HL-60 (cell line): ENCODE data around the gene LIN54.
"Not testable (repeated sequence)": the region's sequence is repeated elsewhere in the genome, so short reads cannot be mapped to it uniquely, and the experiment has no call there.

Source experiments
- DNase-seq, 2 experiments: peaks; one replicate each; pipeline ENCODE4 v3.0.0-alpha.2; 2010 to 2020; ENCODE audit warnings: low read depth in 1 of 2, low spot score in 1 of 2
- H3K27ac ChIP-seq: fragments of 250-450 bp; sonication (Bioruptor Pico); replicated peaks from 2 replicates; pipeline ENCODE4 v1.5.1; 2020; ENCODE audit warnings: mild to moderate bottlenecking, moderate library complexity
- H3K27me3 ChIP-seq: fragments of 250-450 bp; sonication (Bioruptor Pico); 2 replicates; pipeline ENCODE4 v1.5.1; 2021; ENCODE audit warnings: mild to moderate bottlenecking, moderate library complexity; ENCODE audit not compliant: insufficient read depth, poor library complexity, severe bottlenecking
- H3K4me3 ChIP-seq: replicated peaks from 2 replicates; pipeline ENCODE4 v1.5.1; 2011; ENCODE audit warnings: mild to moderate bottlenecking, control low read depth, low read length; ENCODE audit not compliant: insufficient read depth
- GABPA ChIP-seq: IDR thresholded peaks from 2 replicates; pipeline ENCODE4 v1.6.1; 2012; ENCODE audit warnings: low read depth
- POLR2AphosphoS5 ChIP-seq: IDR thresholded peaks from 2 replicates; pipeline ENCODE4 v1.6.1; 2012; ENCODE audit warnings: low read depth
- SPI1 ChIP-seq: IDR thresholded peaks from 2 replicates; pipeline ENCODE4 v1.6.1; 2012; ENCODE audit warnings: low read depth, mild to moderate bottlenecking, borderline replicate concordance
- TF ChIP-seq, protein P1 (sequence below): IDR thresholded peaks from 2 replicates; pipeline ENCODE4 v1.6.1; 2012; ENCODE audit warnings: low read depth; ENCODE audit not compliant: insufficient replicate concordance
- TF ChIP-seq, protein P2 (sequence below): IDR thresholded peaks from one replicate; pipeline ENCODE4 v1.5.1; 2011; ENCODE audit warnings: low read length, control low read depth, inconsistent platforms; ENCODE audit not compliant: insufficient read depth

LIN54 gene

DNA sequence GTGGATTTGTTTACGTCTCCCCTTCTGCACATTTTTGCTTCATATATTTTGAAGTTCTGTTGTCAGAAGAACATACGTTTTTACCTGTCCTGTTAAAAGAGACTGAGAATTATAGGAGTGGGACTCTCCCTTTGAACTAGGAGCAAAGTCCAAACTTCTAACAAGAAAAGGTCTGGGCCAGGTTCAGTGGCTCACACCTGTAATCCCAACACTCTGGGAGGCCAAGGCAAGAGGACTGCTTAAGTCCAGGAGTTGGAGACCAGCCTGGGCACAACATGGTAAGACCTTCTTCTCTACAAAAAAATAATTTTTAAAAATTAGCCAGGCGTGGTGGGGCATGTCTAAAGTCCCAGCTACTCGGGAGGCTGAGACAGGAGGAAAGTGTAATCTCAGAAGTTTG lies 15.8 kb downstream of the LIN54 start:
- no peak overlapping the region for H3K27ac ChIP-seq
- no peaks in the 10 kb centered on the region for H3K27me3 ChIP-seq
- H3K4me3 ChIP-seq: no peak overlapping the region
- no peak for DNase-seq
- no peak for TF ChIP-seq SPI1

GRCh38 chr4:82989575-82990429 lies 20.8 kb downstream of the LIN54 start:
- Histone ChIP-seq H3K27me3 (no peaks in the 10 kb centered on the region), H3K4me3 (no peak overlapping the region), H3K27ac (peak overlapping the region; percentile 13; the same call in 1 of the 2 replicates)
- no peak for TF ChIP-seq POLR2AphosphoS5
- TF ChIP-seq, protein P1, sequence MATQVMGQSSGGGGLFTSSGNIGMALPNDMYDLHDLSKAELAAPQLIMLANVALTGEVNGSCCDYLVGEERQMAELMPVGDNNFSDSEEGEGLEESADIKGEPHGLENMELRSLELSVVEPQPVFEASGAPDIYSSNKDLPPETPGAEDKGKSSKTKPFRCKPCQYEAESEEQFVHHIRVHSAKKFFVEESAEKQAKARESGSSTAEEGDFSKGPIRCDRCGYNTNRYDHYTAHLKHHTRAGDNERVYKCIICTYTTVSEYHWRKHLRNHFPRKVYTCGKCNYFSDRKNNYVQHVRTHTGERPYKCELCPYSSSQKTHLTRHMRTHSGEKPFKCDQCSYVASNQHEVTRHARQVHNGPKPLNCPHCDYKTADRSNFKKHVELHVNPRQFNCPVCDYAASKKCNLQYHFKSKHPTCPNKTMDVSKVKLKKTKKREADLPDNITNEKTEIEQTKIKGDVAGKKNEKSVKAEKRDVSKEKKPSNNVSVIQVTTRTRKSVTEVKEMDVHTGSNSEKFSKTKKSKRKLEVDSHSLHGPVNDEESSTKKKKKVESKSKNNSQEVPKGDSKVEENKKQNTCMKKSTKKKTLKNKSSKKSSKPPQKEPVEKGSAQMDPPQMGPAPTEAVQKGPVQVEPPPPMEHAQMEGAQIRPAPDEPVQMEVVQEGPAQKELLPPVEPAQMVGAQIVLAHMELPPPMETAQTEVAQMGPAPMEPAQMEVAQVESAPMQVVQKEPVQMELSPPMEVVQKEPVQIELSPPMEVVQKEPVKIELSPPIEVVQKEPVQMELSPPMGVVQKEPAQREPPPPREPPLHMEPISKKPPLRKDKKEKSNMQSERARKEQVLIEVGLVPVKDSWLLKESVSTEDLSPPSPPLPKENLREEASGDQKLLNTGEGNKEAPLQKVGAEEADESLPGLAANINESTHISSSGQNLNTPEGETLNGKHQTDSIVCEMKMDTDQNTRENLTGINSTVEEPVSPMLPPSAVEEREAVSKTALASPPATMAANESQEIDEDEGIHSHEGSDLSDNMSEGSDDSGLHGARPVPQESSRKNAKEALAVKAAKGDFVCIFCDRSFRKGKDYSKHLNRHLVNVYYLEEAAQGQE: no peak
- TF ChIP-seq, protein P2, sequence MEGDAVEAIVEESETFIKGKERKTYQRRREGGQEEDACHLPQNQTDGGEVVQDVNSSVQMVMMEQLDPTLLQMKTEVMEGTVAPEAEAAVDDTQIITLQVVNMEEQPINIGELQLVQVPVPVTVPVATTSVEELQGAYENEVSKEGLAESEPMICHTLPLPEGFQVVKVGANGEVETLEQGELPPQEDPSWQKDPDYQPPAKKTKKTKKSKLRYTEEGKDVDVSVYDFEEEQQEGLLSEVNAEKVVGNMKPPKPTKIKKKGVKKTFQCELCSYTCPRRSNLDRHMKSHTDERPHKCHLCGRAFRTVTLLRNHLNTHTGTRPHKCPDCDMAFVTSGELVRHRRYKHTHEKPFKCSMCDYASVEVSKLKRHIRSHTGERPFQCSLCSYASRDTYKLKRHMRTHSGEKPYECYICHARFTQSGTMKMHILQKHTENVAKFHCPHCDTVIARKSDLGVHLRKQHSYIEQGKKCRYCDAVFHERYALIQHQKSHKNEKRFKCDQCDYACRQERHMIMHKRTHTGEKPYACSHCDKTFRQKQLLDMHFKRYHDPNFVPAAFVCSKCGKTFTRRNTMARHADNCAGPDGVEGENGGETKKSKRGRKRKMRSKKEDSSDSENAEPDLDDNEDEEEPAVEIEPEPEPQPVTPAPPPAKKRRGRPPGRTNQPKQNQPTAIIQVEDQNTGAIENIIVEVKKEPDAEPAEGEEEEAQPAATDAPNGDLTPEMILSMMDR: no peak
- TF ChIP-seq GABPA: no peak
- DNase-seq: peak in 1 of 2 experiments; percentile 3

DNA sequence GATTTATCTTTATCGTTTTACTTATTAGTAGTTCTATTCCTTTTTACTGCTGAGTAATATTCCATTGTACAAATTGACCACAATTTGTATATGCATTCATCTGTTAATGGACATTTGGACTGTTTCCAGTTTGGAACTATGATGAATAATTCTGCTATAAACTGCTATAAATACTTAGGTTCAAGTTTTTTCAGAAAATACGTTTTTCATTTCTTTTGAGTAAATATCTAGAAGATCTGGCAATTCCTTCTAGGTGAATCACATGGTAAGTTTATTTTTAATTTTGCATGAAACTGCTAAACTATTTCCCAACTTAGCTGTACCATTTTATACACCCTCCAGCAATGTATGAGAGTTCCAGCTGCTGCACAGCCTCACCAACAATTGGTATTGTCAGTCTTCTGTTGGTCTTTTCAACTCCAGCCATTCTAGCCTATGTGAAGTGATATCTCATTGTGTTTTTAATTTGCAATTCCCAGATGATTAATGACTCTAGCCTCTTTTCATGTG lies 22.2 kb downstream of the LIN54 start:
- Histone ChIP-seq H3K4me3 (no peak overlapping the region), H3K27me3 (no peaks in the 10 kb centered on the region), H3K27ac (no peak overlapping the region)
- DNase-seq: no peak
- no peak for TF ChIP-seq GABPA
- TF ChIP-seq, protein P1: no peak

DNA sequence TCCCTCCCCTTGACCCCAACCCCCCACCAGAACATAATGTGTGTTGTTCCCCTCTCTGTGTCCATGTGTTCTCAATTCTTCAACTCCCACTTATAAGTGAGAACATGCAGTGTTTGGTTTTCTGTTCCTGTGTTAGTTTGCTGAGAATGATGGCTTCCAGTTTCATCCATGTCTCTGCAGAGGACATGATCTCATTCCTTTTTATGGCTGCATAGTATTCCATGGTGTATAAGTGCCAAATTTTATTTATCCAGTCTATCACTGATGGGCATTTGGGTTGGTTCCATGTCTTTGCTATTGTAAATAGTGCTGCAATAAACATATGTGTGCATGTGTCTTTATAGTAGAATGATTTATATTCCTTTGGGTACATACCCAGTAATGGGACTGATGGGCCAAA lies 23.1 kb downstream of the LIN54 start:
- H3K4me3 ChIP-seq, H3K27me3 ChIP-seq, DNase-seq, H3K27ac ChIP-seq: not testable (repeated sequence)

DNA sequence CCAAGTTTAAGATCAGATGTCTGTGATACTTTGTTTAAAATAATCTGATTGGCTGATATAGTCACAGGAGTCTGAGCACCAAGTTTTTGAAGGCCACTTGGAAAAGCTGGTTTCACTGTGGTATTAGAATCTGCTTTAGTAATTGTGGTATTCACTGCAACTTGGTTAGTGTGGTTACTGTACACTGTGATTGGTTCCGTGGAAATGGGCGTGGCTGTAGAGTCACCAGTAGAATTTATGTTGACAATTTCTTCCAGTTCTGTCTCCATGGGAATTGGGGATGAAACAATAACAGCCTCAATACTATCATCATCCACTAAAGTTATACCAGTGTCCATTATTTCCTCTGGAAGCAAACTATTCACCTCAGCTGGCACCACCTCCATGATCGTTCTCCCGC lies 26.2 kb downstream of the LIN54 start:
- no peak for DNase-seq
- Histone ChIP-seq H3K27ac (no peak overlapping the region), H3K4me3 (no peak overlapping the region), H3K27me3 (no peaks in the 10 kb centered on the region)
- TF ChIP-seq SPI1: no peak
- TF ChIP-seq POLR2AphosphoS5: no peak
- TF ChIP-seq GABPA: no peak
- TF ChIP-seq, protein P2: no peak
- TF ChIP-seq, protein P1: no peak
